Measurements from ENCODE around the gene TNFRSF4.

Gene TNFRSF4

DNA sequence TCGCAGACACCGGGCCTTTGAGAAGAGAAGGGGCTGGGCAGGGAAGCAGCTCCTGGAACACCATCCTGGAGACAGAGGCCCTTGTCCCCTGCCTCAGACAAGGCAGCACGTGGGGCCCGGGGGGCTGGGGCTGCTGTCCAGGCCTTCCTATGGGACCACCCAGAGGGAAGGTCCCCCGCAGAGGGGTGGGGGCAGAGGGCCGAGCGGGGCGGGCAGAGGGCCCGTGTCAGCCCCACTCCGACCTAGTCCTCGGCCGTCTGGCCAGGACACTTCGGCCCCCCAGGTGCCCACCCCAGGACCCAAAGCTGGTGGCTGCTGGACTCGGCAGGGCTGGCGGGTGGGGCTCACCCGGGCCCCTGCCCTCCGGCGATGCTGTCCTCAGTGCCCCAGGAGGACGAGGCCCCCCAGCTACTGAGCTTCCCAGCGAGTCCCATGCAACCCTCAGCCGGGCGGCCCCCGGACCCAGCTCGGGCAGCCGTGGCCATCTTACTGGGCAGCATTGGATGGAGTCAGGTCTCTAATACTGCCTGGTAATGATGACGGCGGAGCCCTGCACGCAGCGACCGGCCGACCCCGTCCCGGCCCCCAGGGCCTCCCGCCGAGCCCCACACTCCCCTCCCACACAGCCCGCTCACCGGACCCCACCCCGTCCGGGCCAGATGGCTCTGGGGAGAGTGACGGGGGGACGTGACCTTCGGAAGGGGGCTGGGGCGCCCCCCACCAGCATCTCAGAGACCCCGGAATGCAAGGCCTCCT lies 47.1 kb downstream of the TNFRSF4 start:
- no peak overlapping the region for H3K4me3 ChIP-seq (replicated peaks; ENCODE audit: low read depth, low read length)
- TF ChIP-seq, protein P1, sequence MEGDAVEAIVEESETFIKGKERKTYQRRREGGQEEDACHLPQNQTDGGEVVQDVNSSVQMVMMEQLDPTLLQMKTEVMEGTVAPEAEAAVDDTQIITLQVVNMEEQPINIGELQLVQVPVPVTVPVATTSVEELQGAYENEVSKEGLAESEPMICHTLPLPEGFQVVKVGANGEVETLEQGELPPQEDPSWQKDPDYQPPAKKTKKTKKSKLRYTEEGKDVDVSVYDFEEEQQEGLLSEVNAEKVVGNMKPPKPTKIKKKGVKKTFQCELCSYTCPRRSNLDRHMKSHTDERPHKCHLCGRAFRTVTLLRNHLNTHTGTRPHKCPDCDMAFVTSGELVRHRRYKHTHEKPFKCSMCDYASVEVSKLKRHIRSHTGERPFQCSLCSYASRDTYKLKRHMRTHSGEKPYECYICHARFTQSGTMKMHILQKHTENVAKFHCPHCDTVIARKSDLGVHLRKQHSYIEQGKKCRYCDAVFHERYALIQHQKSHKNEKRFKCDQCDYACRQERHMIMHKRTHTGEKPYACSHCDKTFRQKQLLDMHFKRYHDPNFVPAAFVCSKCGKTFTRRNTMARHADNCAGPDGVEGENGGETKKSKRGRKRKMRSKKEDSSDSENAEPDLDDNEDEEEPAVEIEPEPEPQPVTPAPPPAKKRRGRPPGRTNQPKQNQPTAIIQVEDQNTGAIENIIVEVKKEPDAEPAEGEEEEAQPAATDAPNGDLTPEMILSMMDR (IDR thresholded peaks at IDR 0.05; ENCODE audit: low read depth, low read length, missing control alignments) = no peak

GRCh38 chr1:1165900-1166421 lies 48.0 kb downstream of the TNFRSF4 start:
- TF ChIP-seq, protein P1 (IDR thresholded peaks at IDR 0.05; ENCODE audit: low read depth, low read length, missing control alignments) = no peak
- DNase-seq (ENCODE audit: extremely low read depth, low read depth) = no peak
- no peak overlapping the region for H3K4me3 ChIP-seq (replicated peaks; ENCODE audit: low read depth, low read length)

More for the DNA sequence above, 47.1 kb downstream of the TNFRSF4 start:
- no peak for DNase-seq (ENCODE audit: extremely low read depth, low read depth)

GRCh38 chr1:1165485-1165884 lies 48.5 kb downstream of the TNFRSF4 start:
- no peak for DNase-seq (ENCODE audit: extremely low read depth, low read depth)
- no peak overlapping the region for H3K4me3 ChIP-seq (replicated peaks; ENCODE audit: low read depth, low read length)
- TF ChIP-seq, protein P1 (IDR thresholded peaks at IDR 0.05; ENCODE audit: low read depth, low read length, missing control alignments) = no peak

GRCh38 chr1:1164701-1165451 lies 49.1 kb downstream of the TNFRSF4 start:
- no peak overlapping the region for H3K4me3 ChIP-seq (replicated peaks; ENCODE audit: low read depth, low read length)
- TF ChIP-seq, protein P1 (IDR thresholded peaks at IDR 0.05; ENCODE audit: low read depth, low read length, missing control alignments) = no peak
- DNase-seq (ENCODE audit: extremely low read depth, low read depth) = no peak

DNA sequence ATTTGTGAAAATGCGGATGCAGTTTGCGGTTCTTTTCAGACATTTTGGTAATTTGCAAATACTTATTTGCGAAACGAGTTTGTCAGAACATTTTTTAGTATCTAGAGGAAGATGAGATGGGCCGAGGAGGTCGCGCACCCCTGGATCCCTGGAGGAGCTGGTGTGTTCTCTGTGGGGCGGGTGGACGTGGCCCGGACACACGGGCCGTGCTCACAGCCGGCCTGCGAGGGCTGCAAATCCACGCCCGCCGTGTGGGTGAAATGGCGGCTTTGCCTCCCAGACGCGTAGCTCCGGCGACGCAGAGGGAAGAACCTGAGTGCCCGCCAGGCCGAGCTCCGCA lies 49.6 kb downstream of the TNFRSF4 start:
- H3K4me3 ChIP-seq (replicated peaks; ENCODE audit: low read depth, low read length) = no peak overlapping the region
- DNase-seq (ENCODE audit: extremely low read depth, low read depth) = no peak

DNA sequence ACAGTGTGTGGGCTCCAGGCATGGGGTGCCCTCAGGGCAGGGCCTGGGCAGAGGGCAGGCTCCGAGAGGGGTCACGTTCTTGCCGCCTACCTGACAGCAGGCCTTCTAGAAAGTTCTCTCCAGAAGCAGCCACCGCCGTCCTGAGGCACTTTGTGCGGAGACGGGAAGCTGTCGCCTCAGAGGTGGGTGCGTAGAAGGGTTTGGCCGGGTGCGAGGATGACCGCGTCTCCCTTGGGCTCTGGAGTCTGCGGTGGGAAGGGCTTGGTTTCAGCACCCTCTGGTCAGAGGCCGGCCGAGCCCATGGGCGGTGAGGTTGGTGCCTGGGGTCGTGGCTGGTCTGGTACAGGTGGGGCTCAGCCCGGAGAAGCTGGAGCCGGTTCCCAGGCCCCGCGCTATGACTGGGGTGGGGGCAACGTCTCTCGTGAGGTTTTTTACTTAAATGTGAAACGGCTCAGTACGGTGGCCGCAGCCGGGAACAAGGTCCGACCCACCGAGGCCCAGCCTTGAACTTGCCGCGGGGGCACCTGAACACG lies 50.3 kb downstream of the TNFRSF4 start:
- TF ChIP-seq, protein P1 (IDR thresholded peaks at IDR 0.05; ENCODE audit: low read depth, low read length, missing control alignments) = no peak
- DNase-seq (ENCODE audit: extremely low read depth, low read depth) = no peak
- no peak overlapping the region for H3K4me3 ChIP-seq (replicated peaks; ENCODE audit: low read depth, low read length)

More for the DNA sequence above, 49.6 kb downstream of the TNFRSF4 start:
- TF ChIP-seq, protein P1 (IDR thresholded peaks at IDR 0.05; ENCODE audit: low read depth, low read length, missing control alignments) = no peak

All from HFF-Myc (cell line).